Esophagus muscularis mucosa (tissue), 4 donors: ENCODE data around the gene RAB7B. TPM values are rescaled to one million over a fixed set of nuclear protein-coding genes. Genes with fewer than 3 reads are reported as not detected.
"Not testable (repeated sequence)": the region's sequence is repeated elsewhere in the genome, so short reads cannot be mapped to it uniquely, and the experiment has no call there.

Experiments
- DNase-seq: peaks from one replicate; pipeline ENCODE4 v3.0.0-alpha.2; 2017; ENCODE audit errors: extremely low spot score
- H3K27ac ChIP-seq, 4 donors: fragments of 200-600 bp; sonication (generic); replicated peaks in 1 of 4; 1 replicate in 3 of 4; 2 replicates in 1 of 4; pipeline ENCODE4 v1.5.1; 2016 to 2019; ENCODE audit warnings: mild to moderate bottlenecking in 1 of 4
- H3K27me3 ChIP-seq, 4 donors: fragments of 200-600 bp; sonication (generic); one replicate each; pipeline versions ENCODE4 v1.5.1 to v1.6.0; 2016 to 2019
- H3K36me3 ChIP-seq, 4 donors: fragments of 200-600 bp; sonication (generic); one replicate each; pipeline ENCODE4 v1.5.1; 2016 to 2019
- H3K4me1 ChIP-seq, 4 donors: fragments of 200-600 bp; sonication (generic); one replicate each; pipeline ENCODE4 v1.5.1; 2016 to 2019
- H3K4me3 ChIP-seq, 4 donors: fragments of 200-600 bp; sonication (generic); 1 replicate in 2 of 4; 2 replicates in 2 of 4; pipeline ENCODE4 v1.5.1; 2016 to 2019; ENCODE audit warnings: mild to moderate bottlenecking in 4 of 4, moderate library complexity in 1 of 4
- H3K9me3 ChIP-seq, 4 donors: fragments of 200-600 bp; sonication (generic); 1 replicate in 3 of 4; 2 replicates in 1 of 4; pipeline ENCODE4 v1.5.1; 2016 to 2019
- CTCF ChIP-seq, 3 experiments: fragments of 200-600 bp in 2 of 3; fragments of 450-650 bp in 1 of 3; sonication (generic) in 2 of 3; IDR thresholded peaks; one replicate each; pipeline ENCODE4 v1.5.1; 2017 to 2019; ENCODE audit warnings: antibody characterized with exemption in 3 of 3, mild to moderate bottlenecking in 2 of 3, moderate library complexity in 1 of 3
- EP300 ChIP-seq: sonication (generic); formaldehyde crosslinking; IDR thresholded peaks from one replicate; pipeline ENCODE4 v1.6.1; 2017; ENCODE audit warnings: antibody characterized with exemption
- POLR2A ChIP-seq: fragments of 450-650 bp; IDR thresholded peaks from one replicate; pipeline ENCODE4 v1.6.1; 2017; ENCODE audit warnings: antibody characterized with exemption, moderate library complexity, mild to moderate bottlenecking, low read depth
- POLR2AphosphoS5 ChIP-seq, 2 donors: sonication (generic); formaldehyde crosslinking; IDR thresholded peaks; one replicate each; pipeline ENCODE4 v1.6.1; 2017; ENCODE audit warnings: antibody characterized with exemption in 2 of 2
- WGBS: methylation state at CpG from one replicate; pipeline ENCODE4 v1.1.5; 2018; 5-methylcytosine and 5-hydroxymethylcytosine counted together
- intact Hi-C: fragments of 100-400 bp; cut with DNase I; formaldehyde crosslinking; loops from one replicate; pipeline ENCODE4 v1.15.1; 2023
- total RNA-seq, 4 donors: library from RNA; depleted of rRNA; stranded (reverse); fragments of >200 nt; gene quantifications; one replicate each; pipeline versions ENCODE4 v1.1.0 to v1.2.1, GENCODE V29; 2016

Gene RAB7B
- total RNA-seq, 4 donors from 2014 or later: 0.32 to 2.5 (median 1.8) TPM

- no peaks in the 10 kb centered on the region for H3K27me3 ChIP-seq
- H3K27ac ChIP-seq: peak overlapping the region in 2 of 4 donors; percentile 38 to 42
- H3K9me3 ChIP-seq: no peaks in the 10 kb centered on the region
- no peak for DNase-seq
- TF ChIP-seq POLR2AphosphoS5 (IDR thresholded peaks at IDR 0.05): peak in 1 of 2 donors; percentile 8
- no peak for TF ChIP-seq CTCF (IDR thresholded peaks at IDR 0.05)
- TF ChIP-seq POLR2A: no peak
- no peak for TF ChIP-seq EP300
- 33% methylated on average over 3 of the region's 3 CpGs for WGBS
- intact Hi-C loops: no loop called here
- H3K36me3 ChIP-seq: no peaks in the 10 kb centered on the region
- peak overlapping the region in 2 of 4 donors; percentile 1 to 21 for H3K4me3 ChIP-seq
- peaks cover 26 to 37% (median 32%) of the 10 kb centered on the region in 4 donors for H3K4me1 ChIP-seq
Measured at GRCh38 chr1:206001476-206001888, 1.7 kb downstream of the RAB7B start.

GRCh38 chr1:206000641-206001339, 2.4 kb downstream of the RAB7B start:
- no peak for DNase-seq
- no peaks in the 10 kb centered on the region for H3K27me3 ChIP-seq
- WGBS: 91% methylated on average over 8 of the region's 8 CpGs
- no peaks in the 10 kb centered on the region for H3K36me3 ChIP-seq
- peaks cover 26 to 37% (median 32%) of the 10 kb centered on the region in 4 donors for H3K4me1 ChIP-seq
- intact Hi-C loops: no loop called here
- no peaks in the 10 kb centered on the region for H3K9me3 ChIP-seq
- TF ChIP-seq POLR2A (no peak), EP300 (no peak)
- peak overlapping the region in 1 of 4 donors; percentile 21 for H3K27ac ChIP-seq
- H3K4me3 ChIP-seq: no peak overlapping the region

- Histone ChIP-seq H3K4me3 (no peak overlapping the region), H3K9me3 (no peaks in the 10 kb centered on the region), H3K36me3 (no peaks in the 10 kb centered on the region), H3K4me1 (peaks cover 23 to 33% (median 30%) of the 10 kb centered on the region in 4 donors), H3K27ac (no peak overlapping the region), H3K27me3 (no peaks in the 10 kb centered on the region)
- 82% methylated on average over 13 of the region's 13 CpGs for WGBS
- no peak for TF ChIP-seq EP300
- no peak for TF ChIP-seq POLR2AphosphoS5 (IDR thresholded peaks at IDR 0.05)
- no peak for TF ChIP-seq CTCF (IDR thresholded peaks at IDR 0.05)
- no peak for TF ChIP-seq POLR2A
- intact Hi-C loops: no loop called here
- no peak for DNase-seq
Measured at GRCh38 chr1:205998457-205999241, 4.5 kb downstream of the RAB7B start.

GRCh38 chr1:205996641-205997040, 6.6 kb downstream of the RAB7B start:
- intact Hi-C loops, H3K4me3 ChIP-seq, H3K9me3 ChIP-seq, DNase-seq, H3K27ac ChIP-seq, H3K27me3 ChIP-seq: not testable (repeated sequence)
- Histone ChIP-seq H3K36me3 (peaks cover 0 to 16% (median 3%) of the 10 kb centered on the region in 4 donors), H3K4me1 (peaks cover 3 to 13% (median 12%) of the 10 kb centered on the region in 4 donors)
- WGBS: 71% methylated on average over 1 of the region's 1 CpG

GRCh38 chr1:205994346-205994745, 8.8 kb downstream of the RAB7B start:
- Histone ChIP-seq H3K36me3 (peaks cover 0 to 30% (median 3%) of the 10 kb centered on the region in 4 donors), H3K4me3 (no peak overlapping the region), H3K9me3 (no peaks in the 10 kb centered on the region), H3K27me3 (no peaks in the 10 kb centered on the region), H3K27ac (no peak overlapping the region), H3K4me1 (peaks cover 0 to 8% (median 0%) of the 10 kb centered on the region in 4 donors)
- WGBS: no CpG with 5 or more reads among the region's 4 CpGs
- DNase-seq: no peak
- TF ChIP-seq CTCF (IDR thresholded peaks at IDR 0.05) (no peak), POLR2A (no peak)
- intact Hi-C loops: no loop called here
